Activated naive CD4-positive, alpha-beta T cell treated with anti-CD3 and anti-CD28 coated beads for 36 hours (primary cell): Measurements from ENCODE around the gene HIPK2. TPM values are rescaled to one million over a fixed set of nuclear protein-coding genes. Genes with fewer than 3 reads are reported as not detected.
A peak's percentile ranks its signal among the peaks of the same experiment; 100 is the strongest.

ENCODE experiments used
- CTCF ChIA-PET: fragments of 350-600 bp; sonication (Branson Sonifier 250); formaldehyde crosslinking; loops from one replicate; lab custom pipeline; 2021; ENCODE audit warnings: antibody characterized with exemption; lab: Charles Lee
- DNase-seq: peaks from one replicate; pipeline ENCODE4 v3.0.0-alpha.2; 2020
- H3K27ac Mint-ChIP-seq: one replicate; pipeline ENCODE4 v1.8.0; 2021; ENCODE audit warnings: mild to moderate bottlenecking, mixed read lengths
- H3K27me3 Mint-ChIP-seq: one replicate; pipeline ENCODE4 v1.8.0; 2021; ENCODE audit warnings: low read depth, mixed read lengths
- H3K36me3 Mint-ChIP-seq: one replicate; pipeline ENCODE4 v1.8.0; 2021; ENCODE audit warnings: low read depth, mixed read lengths
- H3K4me1 Mint-ChIP-seq: one replicate; pipeline ENCODE4 v1.8.0; 2021; ENCODE audit warnings: low read depth, mixed read lengths
- H3K4me3 Mint-ChIP-seq: one replicate; pipeline ENCODE4 v1.8.0; 2021; ENCODE audit warnings: mild to moderate bottlenecking, moderate library complexity, mixed read lengths
- H3K9me3 Mint-ChIP-seq: one replicate; pipeline ENCODE4 v1.8.0; 2021; ENCODE audit warnings: mixed read lengths
- intact Hi-C: fragments of 100-400 bp; cut with micrococcal nuclease; formaldehyde crosslinking; loops from one replicate; pipeline ENCODE4 v1.15.1; 2023
- total RNA-seq, 2 experiments: library from RNA; stranded (reverse); gene quantifications; one replicate each; pipeline ENCODE4 v1.2.3, GENCODE V29; 2021

HIPK2 gene
- total RNA-seq, 2 experiments from 2014 or later: 16.8 to 17.3 TPM

GRCh38 chr7:139808846-139809442 lies 31.1 kb upstream of the HIPK2 start:
- DNase-seq: no peak
- intact Hi-C loops: no loop called here
- no peak overlapping the region for H3K4me3 Mint-ChIP-seq
- CTCF ChIA-PET: no interaction called here
- peaks cover 2% of the 10 kb centered on the region for H3K36me3 Mint-ChIP-seq
- no peaks in the 10 kb centered on the region for H3K27me3 Mint-ChIP-seq
- H3K27ac Mint-ChIP-seq: no peak overlapping the region
- peaks cover 5% of the 10 kb centered on the region for H3K9me3 Mint-ChIP-seq
- no peaks in the 10 kb centered on the region for H3K4me1 Mint-ChIP-seq

DNA sequence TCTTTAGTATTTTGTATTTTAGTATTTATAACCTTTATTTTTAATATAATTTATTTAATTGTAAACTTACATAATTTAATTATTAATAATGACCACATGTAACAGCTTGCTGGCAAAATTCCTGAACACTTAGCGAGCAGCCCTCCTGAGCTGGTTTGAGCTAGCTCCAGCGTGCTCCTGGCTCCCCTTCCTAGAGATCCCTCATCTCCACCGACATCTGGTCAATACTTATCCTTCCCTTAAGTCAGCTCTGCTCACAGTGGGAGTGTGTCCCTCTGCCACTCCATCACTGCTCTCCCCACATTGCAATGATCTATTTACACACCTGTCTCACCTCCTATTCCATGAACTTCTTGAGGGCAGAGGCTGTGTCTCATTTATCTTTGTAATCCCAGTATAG lies 30.6 kb upstream of the HIPK2 start:
- Mint-ChIP-seq H3K27ac (no peak overlapping the region), H3K9me3 (peaks cover 5% of the 10 kb centered on the region), H3K4me3 (no peak overlapping the region), H3K36me3 (peaks cover 2% of the 10 kb centered on the region), H3K27me3 (no peaks in the 10 kb centered on the region), H3K4me1 (no peaks in the 10 kb centered on the region)
- DNase-seq: no peak
- CTCF ChIA-PET: no interaction called here
- intact Hi-C loops: no loop called here

DNA sequence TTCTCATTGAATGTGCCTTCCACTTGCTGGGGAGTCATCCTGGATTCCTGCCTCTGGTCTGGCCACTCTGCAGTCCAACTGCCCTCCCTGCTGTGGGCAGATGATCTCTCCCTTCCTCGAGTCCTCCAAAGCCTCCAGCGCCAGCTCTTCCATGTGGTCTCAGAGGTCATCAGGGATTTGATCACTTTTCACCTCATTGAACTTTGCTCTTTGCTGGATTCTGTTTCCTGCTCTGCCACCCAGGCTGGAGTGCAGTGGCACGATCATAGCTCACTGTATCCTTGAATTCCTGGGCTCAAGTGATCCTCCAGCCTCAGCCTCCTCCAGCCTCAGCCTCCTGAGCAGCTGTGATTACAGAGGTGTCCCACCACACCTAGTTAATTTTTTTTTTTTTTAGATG lies 29.2 kb upstream of the HIPK2 start:
- no peak overlapping the region for H3K27ac Mint-ChIP-seq
- CTCF ChIA-PET: no interaction called here
- H3K36me3 Mint-ChIP-seq: peaks cover 2% of the 10 kb centered on the region
- intact Hi-C loops: no loop called here
- H3K27me3 Mint-ChIP-seq: no peaks in the 10 kb centered on the region
- H3K9me3 Mint-ChIP-seq: peaks cover 14% of the 10 kb centered on the region
- DNase-seq: no peak
- no peak overlapping the region for H3K4me3 Mint-ChIP-seq
- H3K4me1 Mint-ChIP-seq: no peaks in the 10 kb centered on the region

DNA sequence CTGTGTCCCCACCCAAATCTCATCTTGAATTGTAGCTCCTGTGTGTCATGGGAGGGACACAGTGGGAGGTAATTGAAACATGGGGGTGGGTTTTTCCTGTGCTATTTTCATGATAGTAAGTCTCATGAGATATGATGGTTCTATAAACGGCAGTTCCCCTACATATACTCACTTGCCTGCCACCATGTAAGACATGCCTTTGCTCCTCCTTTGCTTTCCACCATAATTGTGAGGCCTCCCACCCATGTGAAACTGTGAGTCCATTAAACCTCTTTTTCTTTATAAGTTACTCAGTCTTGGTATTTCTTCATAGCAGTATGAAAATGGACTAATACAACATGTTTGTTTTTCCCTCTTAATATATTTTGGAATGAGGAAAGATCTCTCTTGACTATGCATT lies 26.8 kb upstream of the HIPK2 start:
- H3K36me3 Mint-ChIP-seq: peaks cover 2% of the 10 kb centered on the region
- intact Hi-C loops: no loop called here
- no peaks in the 10 kb centered on the region for H3K27me3 Mint-ChIP-seq
- CTCF ChIA-PET: no interaction called here
- H3K4me3 Mint-ChIP-seq: no peak overlapping the region
- H3K4me1 Mint-ChIP-seq: peaks cover 2% of the 10 kb centered on the region
- H3K27ac Mint-ChIP-seq: no peak overlapping the region
- no peak for DNase-seq
- peaks cover 14% of the 10 kb centered on the region for H3K9me3 Mint-ChIP-seq

DNA sequence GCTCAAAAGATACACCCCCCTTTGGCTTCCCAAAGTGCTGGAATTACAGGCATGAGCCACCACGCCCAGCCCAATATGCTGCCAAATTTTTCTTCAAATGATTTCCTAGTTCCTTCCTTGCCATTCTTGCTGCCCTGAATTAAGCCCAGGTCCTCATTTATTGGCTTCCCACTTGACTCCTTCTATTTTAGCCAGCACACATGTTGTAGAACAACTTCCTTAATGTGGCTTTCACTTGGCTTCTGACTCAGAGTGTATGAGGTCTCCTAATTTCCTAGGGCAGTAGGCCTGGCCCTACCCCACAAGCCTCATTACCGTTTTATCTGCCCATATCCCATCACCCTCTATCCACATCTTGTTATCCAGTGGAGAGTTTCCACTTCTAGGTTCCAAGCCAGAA lies 21.8 kb upstream of the HIPK2 start:
- CTCF ChIA-PET: interaction anchor here (0.8 to 1.1 kb wide), 4 partner anchors 24 to 713 kb away, joined by 3 to 4 read pairs (median 3); no protein-coding TSS in a partner anchor
- H3K27ac Mint-ChIP-seq: no peak overlapping the region
- no peak overlapping the region for H3K4me3 Mint-ChIP-seq
- peaks cover 12% of the 10 kb centered on the region for H3K9me3 Mint-ChIP-seq
- peaks cover 14% of the 10 kb centered on the region for H3K4me1 Mint-ChIP-seq
- H3K27me3 Mint-ChIP-seq: no peaks in the 10 kb centered on the region
- no peak for DNase-seq
- H3K36me3 Mint-ChIP-seq: no peaks in the 10 kb centered on the region
- intact Hi-C loops: loop anchor here (2.0 kb wide), 2 partner anchors 25 to 153 kb away; no protein-coding TSS in a partner anchor

DNA sequence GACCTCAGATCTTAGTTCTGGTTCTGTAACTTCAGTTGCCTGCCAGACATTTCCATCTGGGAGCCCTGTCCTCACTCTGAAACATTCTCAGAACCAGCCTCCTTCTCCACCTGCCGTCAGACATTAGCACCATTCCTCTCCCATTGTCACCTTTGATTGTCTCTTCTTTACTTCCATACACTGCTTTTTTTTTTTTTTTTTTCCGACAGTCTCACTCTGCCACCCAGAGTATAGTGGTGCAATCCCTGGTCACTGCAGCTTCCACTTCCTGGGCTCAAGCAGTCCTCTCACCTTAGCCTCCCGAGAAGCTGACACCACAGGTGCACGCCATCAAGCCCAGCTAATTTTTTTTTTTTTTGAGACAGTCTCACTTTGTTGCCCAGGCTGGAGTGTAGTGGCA lies 21.1 kb upstream of the HIPK2 start:
- Mint-ChIP-seq H3K27ac (no peak overlapping the region), H3K4me3 (no peak overlapping the region), H3K36me3 (no peaks in the 10 kb centered on the region), H3K4me1 (peaks cover 14% of the 10 kb centered on the region), H3K9me3 (peaks cover 12% of the 10 kb centered on the region), H3K27me3 (no peaks in the 10 kb centered on the region)
- no peak for DNase-seq
- CTCF ChIA-PET: interaction anchor here (0.8 to 1.1 kb wide), 3 partner anchors 18 to 152 kb away, joined by 3 to 4 read pairs (median 3); no protein-coding TSS in a partner anchor
- intact Hi-C loops: loop anchor here (2.0 kb wide), 2 partner anchors 24 to 152 kb away; no protein-coding TSS in a partner anchor

- H3K27ac Mint-ChIP-seq: no peak overlapping the region
- no peaks in the 10 kb centered on the region for H3K36me3 Mint-ChIP-seq
- intact Hi-C loops: loop anchor here (2.0 kb wide), 2 partner anchors 23 to 151 kb away; no protein-coding TSS in a partner anchor
- H3K4me1 Mint-ChIP-seq: peaks cover 14% of the 10 kb centered on the region
- no peaks in the 10 kb centered on the region for H3K27me3 Mint-ChIP-seq
- peak; percentile 69 for DNase-seq
- H3K9me3 Mint-ChIP-seq: peaks cover 11% of the 10 kb centered on the region
- CTCF ChIA-PET: no interaction called here
- H3K4me3 Mint-ChIP-seq: peak overlapping the region; percentile 22
Measured at GRCh38 chr7:139798221-139798620, 20.4 kb upstream of the HIPK2 start.

- Mint-ChIP-seq H3K9me3 (peaks cover 5% of the 10 kb centered on the region), H3K27ac (no peak overlapping the region), H3K27me3 (no peaks in the 10 kb centered on the region), H3K36me3 (no peaks in the 10 kb centered on the region), H3K4me1 (peaks cover 14% of the 10 kb centered on the region), H3K4me3 (no peak overlapping the region)
- no peak for DNase-seq
- intact Hi-C loops: loop anchor here (2.0 kb wide), 2 partner anchors 23 to 151 kb away; no protein-coding TSS in a partner anchor
- CTCF ChIA-PET: no interaction called here
Measured at GRCh38 chr7:139797607-139798006, 19.8 kb upstream of the HIPK2 start.

DNA sequence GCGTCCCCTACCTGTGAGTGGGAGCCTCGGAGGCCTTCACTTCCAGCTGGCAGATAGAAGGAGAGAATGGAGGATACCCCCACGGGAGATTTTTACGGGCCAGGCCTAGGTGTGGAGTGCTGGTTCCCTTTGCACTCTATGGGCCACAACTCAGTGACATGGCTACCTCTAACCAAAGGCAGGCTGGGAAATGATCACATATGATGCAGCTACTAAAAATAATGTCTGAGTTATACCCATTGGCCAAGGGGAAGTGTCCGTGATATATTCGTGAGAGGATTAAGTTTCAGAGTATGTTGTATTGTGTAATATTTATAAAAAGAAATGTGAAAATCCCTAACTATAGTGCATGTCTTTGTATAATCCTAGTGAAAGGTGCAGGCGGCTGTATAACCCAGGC lies 13.5 kb upstream of the HIPK2 start:
- CTCF ChIA-PET: no interaction called here
- intact Hi-C loops: no loop called here
- H3K36me3 Mint-ChIP-seq: no peaks in the 10 kb centered on the region
- H3K4me3 Mint-ChIP-seq: no peak overlapping the region
- no peak overlapping the region for H3K27ac Mint-ChIP-seq
- no peaks in the 10 kb centered on the region for H3K27me3 Mint-ChIP-seq
- no peaks in the 10 kb centered on the region for H3K4me1 Mint-ChIP-seq
- no peak for DNase-seq
- peaks cover 3% of the 10 kb centered on the region for H3K9me3 Mint-ChIP-seq

DNA sequence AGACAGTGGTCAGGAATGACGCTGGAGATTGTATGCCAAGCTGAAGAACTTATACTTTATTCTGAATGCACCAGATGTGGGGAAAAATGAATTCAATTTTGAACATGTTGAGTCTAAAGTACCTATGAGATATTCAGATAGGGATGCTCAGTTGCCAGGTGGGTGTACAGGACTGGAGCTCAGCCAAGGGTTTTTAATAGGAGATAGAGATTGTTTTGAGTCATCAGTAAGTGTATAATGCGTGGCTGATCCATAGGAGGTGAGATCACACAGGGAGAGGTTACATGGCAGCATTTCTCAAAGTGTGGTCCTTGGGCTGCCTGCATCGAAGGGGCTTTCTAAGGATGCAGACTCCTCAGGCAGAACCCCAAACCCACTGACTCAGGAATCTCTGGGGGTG lies 6.8 kb upstream of the HIPK2 start:
- Mint-ChIP-seq H3K36me3 (no peaks in the 10 kb centered on the region), H3K9me3 (no peaks in the 10 kb centered on the region), H3K4me1 (no peaks in the 10 kb centered on the region), H3K27me3 (peaks cover 7% of the 10 kb centered on the region), H3K4me3 (no peak overlapping the region), H3K27ac (no peak overlapping the region)
- CTCF ChIA-PET: interaction anchor here (3.8 kb wide), 1 partner anchor 138 kb away, joined by 17 read pairs; no protein-coding TSS in a partner anchor
- intact Hi-C loops: no loop called here
- no peak for DNase-seq

- Mint-ChIP-seq H3K27me3 (peaks cover 14% of the 10 kb centered on the region), H3K36me3 (no peaks in the 10 kb centered on the region), H3K27ac (no peak overlapping the region), H3K4me1 (peaks cover 3% of the 10 kb centered on the region), H3K4me3 (no peak overlapping the region), H3K9me3 (no peaks in the 10 kb centered on the region)
- CTCF ChIA-PET: interaction anchor here (1.2 to 3.8 kb wide), 2 partner anchors 9 to 137 kb away, joined by 4 to 17 read pairs; no protein-coding TSS in a partner anchor
- DNase-seq: no peak
- intact Hi-C loops: no loop called here
Measured at GRCh38 chr7:139783647-139784385, 6.0 kb upstream of the HIPK2 start.

DNA sequence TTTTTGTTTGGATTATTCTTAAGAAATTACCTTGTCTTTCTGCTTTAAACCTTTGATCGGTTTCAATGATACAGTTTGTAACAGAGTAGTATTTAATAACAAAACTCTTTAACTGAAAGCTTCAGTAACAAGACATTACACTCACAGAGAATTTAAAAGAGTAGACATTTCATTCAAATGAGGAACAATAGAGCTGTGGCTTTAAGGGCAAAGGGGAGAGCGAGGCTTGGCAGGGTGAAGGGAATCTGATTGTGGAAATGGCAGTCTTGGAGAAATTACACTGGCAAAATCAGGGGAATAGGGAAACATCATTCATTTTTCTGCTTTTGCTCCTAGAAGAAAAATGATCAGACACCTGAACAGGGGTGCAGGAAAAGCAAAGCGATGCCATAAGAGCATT lies 5.1 kb upstream of the HIPK2 start:
- peaks cover 5% of the 10 kb centered on the region for H3K4me1 Mint-ChIP-seq
- H3K27ac Mint-ChIP-seq: no peak overlapping the region
- CTCF ChIA-PET: interaction anchor here (1.2 to 3.8 kb wide), 2 partner anchors 8 to 136 kb away, joined by 4 to 17 read pairs; no protein-coding TSS in a partner anchor
- H3K9me3 Mint-ChIP-seq: no peaks in the 10 kb centered on the region
- H3K27me3 Mint-ChIP-seq: peaks cover 14% of the 10 kb centered on the region
- no peak for DNase-seq
- no peaks in the 10 kb centered on the region for H3K36me3 Mint-ChIP-seq
- H3K4me3 Mint-ChIP-seq: no peak overlapping the region
- intact Hi-C loops: no loop called here
